Nephron (organoid): ENCODE measurements around the gene TRMT11.

Source experiments
- H3K27ac Mint-ChIP-seq, 3 experiments: 2 replicates each; pipeline ENCODE4 v1.8.0; 2020; ENCODE audit warnings: mixed read lengths in 3 of 3, mild to moderate bottlenecking in 2 of 3, moderate library complexity in 1 of 3
- H3K27me3 Mint-ChIP-seq: 2 replicates; pipeline ENCODE4 v1.8.0; 2021; ENCODE audit warnings: low read depth, mild to moderate bottlenecking, moderate library complexity, mixed read lengths
- H3K36me3 Mint-ChIP-seq: 2 replicates; pipeline ENCODE4 v1.8.0; 2020; ENCODE audit warnings: low read depth, mixed read lengths
- H3K4me1 Mint-ChIP-seq: 2 replicates; pipeline ENCODE4 v1.8.0; 2020; ENCODE audit warnings: mixed read lengths
- H3K4me3 Mint-ChIP-seq, 3 experiments: 2 replicates each; pipeline ENCODE4 v1.8.0; 2020; ENCODE audit warnings: mild to moderate bottlenecking in 3 of 3, mixed read lengths in 3 of 3, moderate library complexity in 2 of 3
- H3K9me3 Mint-ChIP-seq: 2 replicates; pipeline ENCODE4 v1.8.0; 2020; ENCODE audit warnings: mixed read lengths
- CTCF ChIP-seq, 3 experiments: fragments of 200-600 bp; sonication (generic); IDR thresholded peaks; one replicate each; pipeline ENCODE4 v1.5.0; 2021; ENCODE audit warnings: antibody characterized with exemption in 3 of 3; ENCODE audit not compliant: unreplicated experiment in 3 of 3

TRMT11 gene

GRCh38 chr6:125989631-125990030 is 3.3 kb downstream of the TRMT11 start:
- H3K27ac Mint-ChIP-seq, result no peak overlapping the region
- H3K4me3 Mint-ChIP-seq, result peak overlapping the region; percentile 24 to 48 (median 29)
- no peak for TF ChIP-seq CTCF (IDR thresholded peaks at IDR 0.05; ENCODE audit: unreplicated experiment in 3 of 3)
- no peaks in the 10 kb centered on the region for H3K36me3 Mint-ChIP-seq
- H3K27me3 Mint-ChIP-seq, result no peaks in the 10 kb centered on the region
- H3K4me1 Mint-ChIP-seq, result peaks cover 12% of the 10 kb centered on the region
- H3K9me3 Mint-ChIP-seq, result no peaks in the 10 kb centered on the region

- Mint-ChIP-seq H3K27ac (no peak overlapping the region), H3K9me3 (no peaks in the 10 kb centered on the region), H3K4me1 (peaks cover 22% of the 10 kb centered on the region), H3K4me3 (no peak overlapping the region), H3K27me3 (no peaks in the 10 kb centered on the region), H3K36me3 (no peaks in the 10 kb centered on the region)
- TF ChIP-seq CTCF (IDR thresholded peaks at IDR 0.05; ENCODE audit: unreplicated experiment in 3 of 3), result no peak
Observed at GRCh38 chr6:125991653-125992052, 5.3 kb downstream of the TRMT11 start.

- no peak for TF ChIP-seq CTCF (IDR thresholded peaks at IDR 0.05; ENCODE audit: unreplicated experiment in 3 of 3)
- H3K27ac Mint-ChIP-seq, result peak overlapping the region in 1 of 3 experiments; percentile 19
- H3K27me3 Mint-ChIP-seq, result no peaks in the 10 kb centered on the region
- peaks cover 18% of the 10 kb centered on the region for H3K4me1 Mint-ChIP-seq
- H3K4me3 Mint-ChIP-seq, result no peak overlapping the region
- no peaks in the 10 kb centered on the region for H3K9me3 Mint-ChIP-seq
- peaks cover 19% of the 10 kb centered on the region for H3K36me3 Mint-ChIP-seq
Observed at GRCh38 chr6:125994670-125995488, 8.5 kb downstream of the TRMT11 start.

- Mint-ChIP-seq H3K4me3 (peak overlapping the region in 2 of 3 experiments; percentile 49 to 55), H3K36me3 (peaks cover 31% of the 10 kb centered on the region), H3K27me3 (no peaks in the 10 kb centered on the region), H3K4me1 (peaks cover 17% of the 10 kb centered on the region), H3K9me3 (no peaks in the 10 kb centered on the region), H3K27ac (peak overlapping the region in 2 of 3 experiments; percentile 37 to 56)
- peak; percentile 97 to 99 (median 97) for TF ChIP-seq CTCF (IDR thresholded peaks at IDR 0.05; ENCODE audit: unreplicated experiment in 3 of 3)
Observed at GRCh38 chr6:125995972-125996580, 9.7 kb downstream of the TRMT11 start.

- Mint-ChIP-seq H3K4me3 (no peak overlapping the region), H3K4me1 (no peaks in the 10 kb centered on the region), H3K27ac (no peak overlapping the region), H3K36me3 (peaks cover 78% of the 10 kb centered on the region), H3K9me3 (peaks cover 3% of the 10 kb centered on the region), H3K27me3 (no peaks in the 10 kb centered on the region)
- no peak for TF ChIP-seq CTCF (IDR thresholded peaks at IDR 0.05; ENCODE audit: unreplicated experiment in 3 of 3)
Observed at GRCh38 chr6:126002755-126003679, 16.7 kb downstream of the TRMT11 start.
